HepG2 (cell line): ENCODE measurements around the gene UBXN2A. TPM values are rescaled to one million over a fixed set of nuclear protein-coding genes. Genes with fewer than 3 reads are reported as not detected.

Source experiments
- CENPBD1 ChIP-seq: sonication (generic); formaldehyde crosslinking; IDR thresholded peaks from 2 replicates; pipeline ENCODE4 v1.8.0; 2022; ENCODE audit warnings: missing genetic modification reagents, low read depth, mild to moderate bottlenecking, borderline replicate concordance
- EP300 ChIP-seq, 3 experiments: sonication (generic) in 1 of 3; formaldehyde crosslinking in 1 of 3; IDR thresholded peaks; 2 replicates each; pipeline versions ENCODE4 v1.5.1 to v1.6.1; 2011 to 2020; ENCODE audit warnings: low read depth in 2 of 3, low read length in 2 of 3, borderline replicate concordance in 1 of 3, improper control_type of control experiment in 1 of 3, mild to moderate bottlenecking in 1 of 3, missing genetic modification reagents in 1 of 3, moderate library complexity in 1 of 3
- MED1 ChIP-seq: sonication (generic); formaldehyde crosslinking; IDR thresholded peaks from 2 replicates; pipeline ENCODE4 v1.4.0; 2020; ENCODE audit warnings: missing genetic modification reagents
- ZNF484 ChIP-seq: sonication (generic); formaldehyde crosslinking; IDR thresholded peaks from 2 replicates; pipeline ENCODE4 v1.5.1; 2020; ENCODE audit warnings: mild to moderate bottlenecking, low read depth, missing genetic modification reagents, borderline replicate concordance
- ZNF512B ChIP-seq: sonication (generic); formaldehyde crosslinking; IDR thresholded peaks from 2 replicates; pipeline ENCODE4 v1.5.1; 2020; ENCODE audit warnings: missing genetic modification reagents, mild to moderate bottlenecking, borderline replicate concordance
- ZNF761 ChIP-seq: sonication (generic); formaldehyde crosslinking; conservative IDR thresholded peaks from 2 replicates; pipeline ENCODE4 v1.4.0; 2020; ENCODE audit warnings: mild to moderate bottlenecking, missing genetic modification reagents
- polyA plus RNA-seq, 8 experiments: library from polyadenylated mRNA; depleted of rRNA in 3 of 8; stranded (reverse) in 7 of 8; unstranded in 1 of 8; fragments of >200 nt; fragmentation: Illumina TruSeq in 4 of 8; extraction: Trizol in 4 of 8; gene quantifications; 2 replicates each; pipeline versions ENCODE4 v1.2.1 to v1.2.3, GENCODE V29; 2011 to 2016; ENCODE audit warnings: low read depth in 4 of 8, missing spikeins in 1 of 8, mixed read lengths in 1 of 8; ENCODE audit not compliant: insufficient read depth in 1 of 8
- total RNA-seq, 5 experiments: library from RNA; depleted of rRNA; stranded (reverse); fragments of >200 nt; fragmentation: Illumina TruSeq; extraction: Trizol; gene quantifications; 2 replicates each; pipeline ENCODE4 v1.2.3, GENCODE V29; 2016; ENCODE audit warnings: low read depth in 1 of 5
- TF ChIP-seq, protein P1 (sequence below): sonication (generic); formaldehyde crosslinking; IDR thresholded peaks from 2 replicates; pipeline ENCODE4 v1.5.1; 2020; ENCODE audit warnings: mild to moderate bottlenecking, missing genetic modification reagents, moderate library complexity

UBXN2A gene
- total and polyA plus RNA-seq, 2 of the 13 experiments (the other 11 are each of a cell fraction or from before 2014, with no cell fraction given): 8.3 to 20.9 TPM

GRCh38 chr2:23925702-23926289 lies 14.5 kb upstream of the UBXN2A start (continued):
- TF ChIP-seq ZNF512B (CRISPR knock-in tag) (no peak; the same call in 1 of the 2 replicates), MED1 (CRISPR knock-in tag) (0 out of 2 replicates have a peak, but pooled peaks have one; percentile 25), ZNF761 (CRISPR knock-in tag) (0 out of 2 replicates have a peak, but pooled peaks have one; percentile 26), CENPBD1 (CRISPR knock-in tag) (0 out of 2 replicates have a peak, but pooled peaks have one; percentile 26), ZNF484 (no peak), EP300 (IDR thresholded peaks at IDR 0.05; ENCODE audit: low read depth in 2 of 2, low read length in 2 of 2) (no peak), EP300 (CRISPR knock-in tag; IDR thresholded peaks at IDR 0.05; ENCODE audit: borderline replicate concordance) (no peak)
- TF ChIP-seq, protein P1, sequence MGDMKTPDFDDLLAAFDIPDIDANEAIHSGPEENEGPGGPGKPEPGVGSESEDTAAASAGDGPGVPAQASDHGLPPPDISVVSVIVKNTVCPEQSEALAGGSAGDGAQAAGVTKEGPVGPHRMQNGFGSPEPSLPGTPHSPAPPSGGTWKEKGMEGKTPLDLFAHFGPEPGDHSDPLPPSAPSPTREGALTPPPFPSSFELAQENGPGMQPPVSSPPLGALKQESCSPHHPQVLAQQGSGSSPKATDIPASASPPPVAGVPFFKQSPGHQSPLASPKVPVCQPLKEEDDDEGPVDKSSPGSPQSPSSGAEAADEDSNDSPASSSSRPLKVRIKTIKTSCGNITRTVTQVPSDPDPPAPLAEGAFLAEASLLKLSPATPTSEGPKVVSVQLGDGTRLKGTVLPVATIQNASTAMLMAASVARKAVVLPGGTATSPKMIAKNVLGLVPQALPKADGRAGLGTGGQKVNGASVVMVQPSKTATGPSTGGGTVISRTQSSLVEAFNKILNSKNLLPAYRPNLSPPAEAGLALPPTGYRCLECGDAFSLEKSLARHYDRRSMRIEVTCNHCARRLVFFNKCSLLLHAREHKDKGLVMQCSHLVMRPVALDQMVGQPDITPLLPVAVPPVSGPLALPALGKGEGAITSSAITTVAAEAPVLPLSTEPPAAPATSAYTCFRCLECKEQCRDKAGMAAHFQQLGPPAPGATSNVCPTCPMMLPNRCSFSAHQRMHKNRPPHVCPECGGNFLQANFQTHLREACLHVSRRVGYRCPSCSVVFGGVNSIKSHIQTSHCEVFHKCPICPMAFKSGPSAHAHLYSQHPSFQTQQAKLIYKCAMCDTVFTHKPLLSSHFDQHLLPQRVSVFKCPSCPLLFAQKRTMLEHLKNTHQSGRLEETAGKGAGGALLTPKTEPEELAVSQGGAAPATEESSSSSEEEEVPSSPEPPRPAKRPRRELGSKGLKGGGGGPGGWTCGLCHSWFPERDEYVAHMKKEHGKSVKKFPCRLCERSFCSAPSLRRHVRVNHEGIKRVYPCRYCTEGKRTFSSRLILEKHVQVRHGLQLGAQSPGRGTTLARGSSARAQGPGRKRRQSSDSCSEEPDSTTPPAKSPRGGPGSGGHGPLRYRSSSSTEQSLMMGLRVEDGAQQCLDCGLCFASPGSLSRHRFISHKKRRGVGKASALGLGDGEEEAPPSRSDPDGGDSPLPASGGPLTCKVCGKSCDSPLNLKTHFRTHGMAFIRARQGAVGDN (CRISPR knock-in tag): no peak
